ENCODE measurements around the gene GNE. TPM values are rescaled to one million over a fixed set of nuclear protein-coding genes. Genes with fewer than 3 reads are reported as not detected.
A peak's percentile ranks its signal among the peaks of the same experiment; 100 is the strongest.
"Not testable (repeated sequence)": the region's sequence is repeated elsewhere in the genome, so short reads cannot be mapped to it uniquely, and the experiment has no call there.

Gene GNE
- total RNA-seq (2014; rRNA removed; shearing (Covaris generic); ENCODE audit: low replicate concordance) = 24.7 and 27.9 TPM in 2 replicates

GRCh38 chr9:36258208-36258995 is at the start of gene GNE:
TSS of gene GNE (minus strand) at chr9:36258448. CDS start at chr9:36249355, 9,093 bp downstream.
- peak; percentile 92 for DNase-seq (ENCODE audit: low read depth)
- in situ Hi-C loops (cut with HindIII; ENCODE audit: low pct_unique_long_range_greater_than_20kb, low sequenced_read_pairs) = no loop called here

GRCh38 chr9:36306471-36307306 is 48.4 kb upstream of the GNE start:
- in situ Hi-C loops (cut with HindIII; ENCODE audit: low pct_unique_long_range_greater_than_20kb, low sequenced_read_pairs) = no loop called here
- DNase-seq (ENCODE audit: low read depth) = no peak

- in situ Hi-C loops (cut with HindIII; ENCODE audit: low pct_unique_long_range_greater_than_20kb, low sequenced_read_pairs) = not testable (repeated sequence)
These were observed 46.1 kb upstream of the GNE start for GRCh38 chr9:36304366-36304765.

GRCh38 chr9:36301227-36301626 is 43.0 kb upstream of the GNE start:
- in situ Hi-C loops (cut with HindIII; ENCODE audit: low pct_unique_long_range_greater_than_20kb, low sequenced_read_pairs) = no loop called here
- no peak for DNase-seq (ENCODE audit: low read depth)

More at GRCh38 chr9:36304366-36304765, 46.1 kb upstream of the GNE start:
- not testable (repeated sequence) for DNase-seq (ENCODE audit: low read depth)

GRCh38 chr9:36298566-36298965 is 40.3 kb upstream of the GNE start:
- no peak for DNase-seq (ENCODE audit: low read depth)

GRCh38 chr9:36297798-36298197 is 39.5 kb upstream of the GNE start:
- in situ Hi-C loops (cut with HindIII; ENCODE audit: low pct_unique_long_range_greater_than_20kb, low sequenced_read_pairs) = no loop called here

More at GRCh38 chr9:36298566-36298965, 40.3 kb upstream of the GNE start:
- in situ Hi-C loops (cut with HindIII; ENCODE audit: low pct_unique_long_range_greater_than_20kb, low sequenced_read_pairs) = no loop called here

GRCh38 chr9:36294996-36295395 is 36.7 kb upstream of the GNE start:
- in situ Hi-C loops (cut with HindIII; ENCODE audit: low pct_unique_long_range_greater_than_20kb, low sequenced_read_pairs); DNase-seq (ENCODE audit: low read depth): not testable (repeated sequence)

More at GRCh38 chr9:36297798-36298197, 39.5 kb upstream of the GNE start:
- no peak for DNase-seq (ENCODE audit: low read depth)

GRCh38 chr9:36293918-36294317 is 35.7 kb upstream of the GNE start:
- no peak for DNase-seq (ENCODE audit: low read depth)
- in situ Hi-C loops (cut with HindIII; ENCODE audit: low pct_unique_long_range_greater_than_20kb, low sequenced_read_pairs) = no loop called here

- no peak for DNase-seq (ENCODE audit: low read depth)
- in situ Hi-C loops (cut with HindIII; ENCODE audit: low pct_unique_long_range_greater_than_20kb, low sequenced_read_pairs) = no loop called here
These were observed 34.9 kb upstream of the GNE start for GRCh38 chr9:36293171-36293570.

GRCh38 chr9:36292641-36293040 is 34.4 kb upstream of the GNE start:
- DNase-seq (ENCODE audit: low read depth) = no peak
- in situ Hi-C loops (cut with HindIII; ENCODE audit: low pct_unique_long_range_greater_than_20kb, low sequenced_read_pairs) = no loop called here

- DNase-seq (ENCODE audit: low read depth) = no peak
- in situ Hi-C loops (cut with HindIII; ENCODE audit: low pct_unique_long_range_greater_than_20kb, low sequenced_read_pairs) = no loop called here
These were observed 32.7 kb upstream of the GNE start for GRCh38 chr9:36290996-36291395.

GRCh38 chr9:36289836-36290435 is 31.7 kb upstream of the GNE start:
- no peak for DNase-seq (ENCODE audit: low read depth)
- in situ Hi-C loops (cut with HindIII; ENCODE audit: low pct_unique_long_range_greater_than_20kb, low sequenced_read_pairs) = no loop called here

GRCh38 chr9:36288070-36288469 is 29.8 kb upstream of the GNE start:
- in situ Hi-C loops (cut with HindIII; ENCODE audit: low pct_unique_long_range_greater_than_20kb, low sequenced_read_pairs) = no loop called here
- DNase-seq (ENCODE audit: low read depth) = no peak

GRCh38 chr9:36286388-36286787 is 28.1 kb upstream of the GNE start:
- in situ Hi-C loops (cut with HindIII; ENCODE audit: low pct_unique_long_range_greater_than_20kb, low sequenced_read_pairs) = no loop called here
- DNase-seq (ENCODE audit: low read depth) = no peak

- DNase-seq (ENCODE audit: low read depth) = no peak
- in situ Hi-C loops (cut with HindIII; ENCODE audit: low pct_unique_long_range_greater_than_20kb, low sequenced_read_pairs) = no loop called here
These were observed 26.0 kb upstream of the GNE start for GRCh38 chr9:36284226-36284625.

- in situ Hi-C loops (cut with HindIII; ENCODE audit: low pct_unique_long_range_greater_than_20kb, low sequenced_read_pairs) = no loop called here
- DNase-seq (ENCODE audit: low read depth) = no peak
These were observed 24.0 kb upstream of the GNE start for GRCh38 chr9:36282275-36282674.

GRCh38 chr9:36280989-36281388 is 22.7 kb upstream of the GNE start:
- in situ Hi-C loops (cut with HindIII; ENCODE audit: low pct_unique_long_range_greater_than_20kb, low sequenced_read_pairs) = no loop called here
- DNase-seq (ENCODE audit: low read depth) = no peak

- in situ Hi-C loops (cut with HindIII; ENCODE audit: low pct_unique_long_range_greater_than_20kb, low sequenced_read_pairs) = no loop called here
These were observed 20.0 kb upstream of the GNE start for GRCh38 chr9:36278243-36278642.

GRCh38 chr9:36276781-36277181 is 18.5 kb upstream of the GNE start:
- peak; percentile 56 for DNase-seq (ENCODE audit: low read depth)
- in situ Hi-C loops (cut with HindIII; ENCODE audit: low pct_unique_long_range_greater_than_20kb, low sequenced_read_pairs) = no loop called here

More at GRCh38 chr9:36278243-36278642, 20.0 kb upstream of the GNE start:
- no peak for DNase-seq (ENCODE audit: low read depth)
